DOHH2 (cell line): Measurements from ENCODE around the gene PDE4DIP.
"Not testable (repeated sequence)": the region's sequence is repeated elsewhere in the genome, so short reads cannot be mapped to it uniquely, and the experiment has no call there.

Experiments
- EZH2phosphoT487 ChIP-seq: fragments of 200-600 bp; sonication (generic); IDR thresholded peaks from 2 replicates; pipeline ENCODE4 v1.6.1; 2017; ENCODE audit warnings: borderline replicate concordance, mild to moderate bottlenecking, antibody characterized with exemption, low read length, moderate library complexity, mixed read lengths
- TF ChIP-seq, protein P1 (sequence below): fragments of 200-600 bp; sonication (generic); IDR thresholded peaks from one replicate; pipeline ENCODE4 v1.5.1; 2014; ENCODE audit warnings: antibody characterized with exemption, mild to moderate bottlenecking, low read depth, low read length; ENCODE audit not compliant: poor library complexity, severe bottlenecking

DNA sequence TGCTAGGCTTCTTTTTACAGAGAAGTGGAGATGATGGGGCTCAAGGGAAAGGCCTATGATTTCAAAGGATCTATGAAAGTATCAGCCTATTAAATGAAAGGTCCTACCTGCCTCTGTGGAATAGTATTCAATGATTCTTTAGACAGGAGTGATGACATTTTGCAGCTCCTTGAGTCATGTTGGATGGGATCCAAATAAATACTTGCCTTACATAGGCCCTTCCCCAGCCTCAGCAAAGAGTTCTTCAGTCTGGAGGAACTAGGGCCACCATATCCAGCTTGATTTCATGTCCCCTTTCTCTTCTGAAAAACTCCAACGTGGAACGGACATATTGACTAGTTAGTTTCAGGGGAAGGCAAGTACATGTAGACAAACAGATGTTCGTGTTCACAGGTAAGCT, 171.3 kb downstream of the PDE4DIP start:
- TF ChIP-seq, protein P1, sequence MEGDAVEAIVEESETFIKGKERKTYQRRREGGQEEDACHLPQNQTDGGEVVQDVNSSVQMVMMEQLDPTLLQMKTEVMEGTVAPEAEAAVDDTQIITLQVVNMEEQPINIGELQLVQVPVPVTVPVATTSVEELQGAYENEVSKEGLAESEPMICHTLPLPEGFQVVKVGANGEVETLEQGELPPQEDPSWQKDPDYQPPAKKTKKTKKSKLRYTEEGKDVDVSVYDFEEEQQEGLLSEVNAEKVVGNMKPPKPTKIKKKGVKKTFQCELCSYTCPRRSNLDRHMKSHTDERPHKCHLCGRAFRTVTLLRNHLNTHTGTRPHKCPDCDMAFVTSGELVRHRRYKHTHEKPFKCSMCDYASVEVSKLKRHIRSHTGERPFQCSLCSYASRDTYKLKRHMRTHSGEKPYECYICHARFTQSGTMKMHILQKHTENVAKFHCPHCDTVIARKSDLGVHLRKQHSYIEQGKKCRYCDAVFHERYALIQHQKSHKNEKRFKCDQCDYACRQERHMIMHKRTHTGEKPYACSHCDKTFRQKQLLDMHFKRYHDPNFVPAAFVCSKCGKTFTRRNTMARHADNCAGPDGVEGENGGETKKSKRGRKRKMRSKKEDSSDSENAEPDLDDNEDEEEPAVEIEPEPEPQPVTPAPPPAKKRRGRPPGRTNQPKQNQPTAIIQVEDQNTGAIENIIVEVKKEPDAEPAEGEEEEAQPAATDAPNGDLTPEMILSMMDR = not testable (repeated sequence)
- not testable (repeated sequence) for TF ChIP-seq EZH2phosphoT487
